ENCODE data around the gene FGD2. TPM values are rescaled to one million over a fixed set of nuclear protein-coding genes. Genes with fewer than 3 reads are reported as not detected.

The FGD2 gene
- total and polyA plus RNA-seq, 10 of the 15 experiments (the other 5 are each of a cell fraction or from before 2014, with no cell fraction given) = 5.2 to 88.1 (median 33.2) TPM

DNA sequence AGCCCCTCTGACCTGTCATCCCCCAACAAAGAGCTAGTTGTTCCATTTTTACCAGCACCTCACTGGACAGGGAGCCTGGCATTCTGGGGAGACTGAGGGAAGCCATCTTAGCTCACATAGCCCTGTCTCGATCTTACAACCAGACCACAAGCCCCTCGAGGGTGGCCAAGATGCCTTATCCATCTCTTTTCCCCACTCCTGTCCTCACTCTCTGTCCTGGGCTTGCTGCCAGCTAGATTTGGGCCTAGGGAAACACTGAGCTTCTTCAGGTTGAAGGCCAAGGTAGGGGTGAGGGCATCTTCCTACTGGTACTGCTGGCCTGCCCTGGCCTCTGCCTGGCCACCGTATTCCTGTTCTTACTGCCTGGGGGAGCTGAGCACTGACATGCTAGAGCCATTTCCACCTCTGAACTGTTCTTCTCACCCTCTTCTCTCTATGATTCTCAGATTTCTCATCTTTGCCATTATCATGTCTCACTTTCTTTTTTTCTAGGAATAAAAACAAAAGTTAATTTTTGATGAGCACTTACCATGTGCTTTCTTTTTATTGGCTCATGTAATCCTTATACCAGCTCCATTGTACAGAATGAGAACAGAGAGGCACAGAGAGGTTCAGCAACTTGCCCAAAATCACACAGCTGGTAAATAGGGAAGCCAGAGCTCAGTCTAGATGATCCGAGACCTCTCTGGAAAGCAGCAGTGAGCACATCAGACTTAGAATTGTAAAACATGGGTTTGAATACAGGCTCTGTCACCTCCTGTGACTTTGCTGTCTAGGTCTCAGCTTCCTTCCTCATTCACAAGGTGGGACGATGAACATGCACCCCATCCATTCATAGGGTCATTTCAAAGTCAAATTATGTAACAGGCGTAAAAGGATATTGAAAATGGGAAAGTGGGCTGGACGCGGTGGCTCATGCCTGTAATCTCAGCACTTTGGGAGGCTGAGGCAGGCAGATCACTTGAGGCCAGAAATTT is 28.7 kb downstream of the FGD2 start (continued):
- TF ChIP-seq CBX3 (IDR thresholded peaks at IDR 0.05; ENCODE audit: borderline replicate concordance, low read depth) (no peak), POLR2AphosphoS5 (IDR thresholded peaks at IDR 0.05; ENCODE audit: low read length) (no peak), SUPT20H (IDR thresholded peaks at IDR 0.05; ENCODE audit: borderline replicate concordance, control insufficient read depth, low read depth, low read length) (no peak), SIX5 (IDR thresholded peaks at IDR 0.05; ENCODE audit: low read depth, low read length, severe bottlenecking) (no peak)
- TF ChIP-seq, protein P1, sequence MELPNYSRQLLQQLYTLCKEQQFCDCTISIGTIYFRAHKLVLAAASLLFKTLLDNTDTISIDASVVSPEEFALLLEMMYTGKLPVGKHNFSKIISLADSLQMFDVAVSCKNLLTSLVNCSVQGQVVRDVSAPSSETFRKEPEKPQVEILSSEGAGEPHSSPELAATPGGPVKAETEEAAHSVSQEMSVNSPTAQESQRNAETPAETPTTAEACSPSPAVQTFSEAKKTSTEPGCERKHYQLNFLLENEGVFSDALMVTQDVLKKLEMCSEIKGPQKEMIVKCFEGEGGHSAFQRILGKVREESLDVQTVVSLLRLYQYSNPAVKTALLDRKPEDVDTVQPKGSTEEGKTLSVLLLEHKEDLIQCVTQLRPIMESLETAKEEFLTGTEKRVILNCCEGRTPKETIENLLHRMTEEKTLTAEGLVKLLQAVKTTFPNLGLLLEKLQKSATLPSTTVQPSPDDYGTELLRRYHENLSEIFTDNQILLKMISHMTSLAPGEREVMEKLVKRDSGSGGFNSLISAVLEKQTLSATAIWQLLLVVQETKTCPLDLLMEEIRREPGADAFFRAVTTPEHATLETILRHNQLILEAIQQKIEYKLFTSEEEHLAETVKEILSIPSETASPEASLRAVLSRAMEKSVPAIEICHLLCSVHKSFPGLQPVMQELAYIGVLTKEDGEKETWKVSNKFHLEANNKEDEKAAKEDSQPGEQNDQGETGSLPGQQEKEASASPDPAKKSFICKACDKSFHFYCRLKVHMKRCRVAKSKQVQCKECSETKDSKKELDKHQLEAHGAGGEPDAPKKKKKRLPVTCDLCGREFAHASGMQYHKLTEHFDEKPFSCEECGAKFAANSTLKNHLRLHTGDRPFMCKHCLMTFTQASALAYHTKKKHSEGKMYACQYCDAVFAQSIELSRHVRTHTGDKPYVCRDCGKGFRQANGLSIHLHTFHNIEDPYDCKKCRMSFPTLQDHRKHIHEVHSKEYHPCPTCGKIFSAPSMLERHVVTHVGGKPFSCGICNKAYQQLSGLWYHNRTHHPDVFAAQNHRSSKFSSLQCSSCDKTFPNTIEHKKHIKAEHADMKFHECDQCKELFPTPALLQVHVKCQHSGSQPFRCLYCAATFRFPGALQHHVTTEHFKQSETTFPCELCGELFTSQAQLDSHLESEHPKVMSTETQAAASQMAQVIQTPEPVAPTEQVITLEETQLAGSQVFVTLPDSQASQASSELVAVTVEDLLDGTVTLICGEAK (IDR thresholded peaks at IDR 0.05; ENCODE audit: borderline replicate concordance) = no peak

DNA sequence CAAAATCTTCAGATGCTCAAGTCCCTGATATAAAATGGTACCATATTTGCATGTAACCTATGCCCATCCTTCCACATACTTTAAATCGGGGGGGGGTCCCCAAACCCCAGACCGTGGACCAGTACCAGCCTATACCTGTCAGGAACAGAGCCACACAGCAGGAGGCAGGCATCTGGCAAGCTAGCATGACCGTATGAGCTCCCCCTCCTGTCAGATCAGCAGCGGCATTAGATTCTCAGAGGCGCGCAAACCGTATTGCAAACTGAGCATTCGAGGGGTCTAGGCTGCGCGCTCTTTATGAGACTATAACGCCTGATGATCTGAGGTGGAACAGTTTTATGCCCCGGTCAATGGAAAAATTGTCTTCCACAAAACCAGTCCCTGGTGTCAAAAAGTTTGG is 30.7 kb downstream of the FGD2 start:
- in situ Hi-C loops (cut with MboI) (no loop called here), intact Hi-C loops (cut with micrococcal nuclease; ENCODE audit: unreplicated experiment) (no loop called here)
- H3K27me3 ChIP-seq (replicated peaks in 1 of 2; ENCODE audit: control insufficient read depth in 2 of 2, insufficient read depth in 2 of 2, low read length in 1 of 2) = no peaks in the 10 kb centered on the region
- no peaks in the 10 kb centered on the region for H4K20me1 ChIP-seq (ENCODE audit: control insufficient read depth, insufficient read depth)
- POLR2A ChIA-PET = no interaction called here
- H3K4me2 ChIP-seq (ENCODE audit: control insufficient read depth, insufficient read depth) = no peak overlapping the region
- H3K4me3 ChIP-seq = no peak overlapping the region
- no peaks in the 10 kb centered on the region for H3K79me2 ChIP-seq (ENCODE audit: control insufficient read depth, insufficient read depth, low read length)
- DNase-seq (ENCODE audit: low read depth, low spot score) = no peak
- CTCF ChIA-PET = interaction anchor here (0.5 to 0.9 kb wide), 2 partner anchors 18 to 1548 kb away, joined by 3 read pairs; no protein-coding TSS in a partner anchor
- BruUV-seq (replicated peaks) = no TSS peak
- H2AFZ ChIP-seq (ENCODE audit: control insufficient read depth, low read depth, low read length) = no peak overlapping the region
- H3K27ac ChIP-seq (ENCODE audit: control insufficient read depth, insufficient read depth) = no peak overlapping the region
- no peak for FAIRE-seq
- H3K9ac ChIP-seq (ENCODE audit: control insufficient read depth, insufficient read depth, low read length) = no peak overlapping the region
- 84% methylated on average over 12 of the region's 12 CpGs for WGBS (ENCODE audit: insufficient coverage, insufficient replicate concordance, low lambda C conversion rate, missing lambda C conversion rate)
- RAD21 ChIA-PET (ENCODE audit: unreplicated experiment) = interaction anchor here (0.7 kb wide), 2 partner anchors 41 to 180 kb away, joined by 3 read pairs; no protein-coding TSS in a partner anchor
- H3K4me1 ChIP-seq (ENCODE audit: control insufficient read depth, insufficient read depth, low read length) = no peaks in the 10 kb centered on the region
- no peak for ATAC-seq
- no peaks in the 10 kb centered on the region; the same call in 2 of the 3 replicates for H3K9me3 ChIP-seq (replicated peaks; ENCODE audit: control insufficient read depth, insufficient read depth, low read length)
- peaks cover 0 to 5% of the 10 kb centered on the region in 2 experiments; a peak in 2 of 4 replicates for H3K36me3 ChIP-seq (ENCODE audit: control insufficient read depth in 2 of 2, insufficient read depth in 2 of 2, low read length in 1 of 2)
- SMC1A ChIA-PET (ENCODE audit: uncharacterized antibody, unreplicated experiment) = no interaction called here
- TF ChIP-seq WRNIP1 (IDR thresholded peaks at IDR 0.05; ENCODE audit: borderline replicate concordance, low read depth, low read length) (no peak), STAT1 (conservative IDR thresholded peaks at IDR 0.05) (no peak), BHLHE40 (IDR thresholded peaks at IDR 0.05; ENCODE audit: borderline replicate concordance in 1 of 2, low read depth in 2 of 2, low read length in 1 of 2) (no peak), TCF3 (IDR thresholded peaks at IDR 0.05; ENCODE audit: borderline replicate concordance, insufficient read depth, low read depth, low read length) (no peak), ETV6 (conservative IDR thresholded peaks at IDR 0.05 in 1 of 2, IDR thresholded peaks at IDR 0.05 in 1 of 2; ENCODE audit: borderline replicate concordance in 1 of 2, low read depth in 1 of 2) (no peak), ZNF622 (IDR thresholded peaks at IDR 0.05) (no peak), HDAC6 (IDR thresholded peaks at IDR 0.05; ENCODE audit: unreplicated experiment) (no peak)
- TF ChIP-seq, protein P2, sequence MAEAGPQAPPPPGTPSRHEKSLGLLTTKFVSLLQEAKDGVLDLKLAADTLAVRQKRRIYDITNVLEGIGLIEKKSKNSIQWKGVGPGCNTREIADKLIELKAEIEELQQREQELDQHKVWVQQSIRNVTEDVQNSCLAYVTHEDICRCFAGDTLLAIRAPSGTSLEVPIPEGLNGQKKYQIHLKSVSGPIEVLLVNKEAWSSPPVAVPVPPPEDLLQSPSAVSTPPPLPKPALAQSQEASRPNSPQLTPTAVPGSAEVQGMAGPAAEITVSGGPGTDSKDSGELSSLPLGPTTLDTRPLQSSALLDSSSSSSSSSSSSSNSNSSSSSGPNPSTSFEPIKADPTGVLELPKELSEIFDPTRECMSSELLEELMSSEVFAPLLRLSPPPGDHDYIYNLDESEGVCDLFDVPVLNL (IDR thresholded peaks at IDR 0.05; ENCODE audit: low read depth, low read length) = no peak
